K562 (cell line): ENCODE data around the gene ZNF791. TPM values are rescaled to one million over a fixed set of nuclear protein-coding genes. Genes with fewer than 3 reads are reported as not detected.

ENCODE experiments used
- ATAC-seq: fragments of 200-7000 bp; cut with Tn5 transposase; 3 replicates; pipeline ENCODE4 v1.9.1; 2020; ENCODE audit warnings: moderate library complexity
- BruUV-seq: library from RNA; stranded (reverse); fragments of 400-500 nt; replicated peaks from 2 replicates; lab custom pipeline; 2021; lab: Mats Ljungman, UMichigan
- CTCF ChIA-PET: fragments of 300-600 bp; formaldehyde crosslinking; extraction: SDS; loops from one replicate; lab custom pipeline; 2021; ENCODE audit warnings: low intra/inter-chr PET ratio; lab: Yijun Ruan, JAX
- POLR2A ChIA-PET: fragments of 300-600, 350-650 bp; sonication (Branson Sonifier 250); formaldehyde crosslinking; extraction: SDS; loops from one replicate; lab custom pipeline; 2021; ENCODE audit warnings: antibody characterized with exemption, inconsistent platforms; lab: Yijun Ruan, JAX
- DNase-seq, 4 experiments: peaks; one replicate each; pipeline versions ENCODE4 v3.0.0 to v3.0.0-alpha.2; 2011 to 2018; ENCODE audit warnings: low spot score in 3 of 4, mixed read lengths in 3 of 4; ENCODE audit errors: extremely low read depth in 1 of 4
- FAIRE-seq: peaks from 2 replicates; lab custom pipeline; 2011; peaks lifted over from hg19 to GRCh38; lab: Jason Lieb, UNC
- H2AFZ ChIP-seq: 2 replicates; pipeline ENCODE4 v1.6.0; 2011; ENCODE audit warnings: low read depth, low read length, control low read depth, inconsistent platforms
- H3K27ac ChIP-seq: fragments of 200-600 bp; 3 replicates; pipeline ENCODE4 v1.8.0; 2011; ENCODE audit warnings: low read depth, mild to moderate bottlenecking, control low read depth, inconsistent platforms, low read length, moderate library complexity, mixed read lengths; ENCODE audit errors: extremely low read depth
- H3K27me3 ChIP-seq, 2 experiments: fragments of 300-600 bp in 1 of 2; 2 replicates in 1 of 2; 3 replicates in 1 of 2; pipeline versions ENCODE4 v1.6.0 to v1.8.0; 2011; ENCODE audit warnings: inconsistent platforms in 2 of 2, low read length in 2 of 2, mild to moderate bottlenecking in 1 of 2, mixed read lengths in 1 of 2, moderate library complexity in 1 of 2; ENCODE audit not compliant: control insufficient read depth in 2 of 2, insufficient read depth in 2 of 2
- H3K36me3 ChIP-seq: fragments of 300-600 bp; 3 replicates; pipeline ENCODE4 v1.8.0; 2011; ENCODE audit warnings: mild to moderate bottlenecking, low read length, inconsistent platforms; ENCODE audit not compliant: control insufficient read depth, insufficient read depth
- H3K4me1 ChIP-seq, 2 experiments: fragments of 200-600 bp in 1 of 2; replicated peaks in 1 of 2; 2 replicates in 1 of 2; 3 replicates in 1 of 2; pipeline versions ENCODE4 v1.5.1 to v1.8.0; 2011; ENCODE audit warnings: inconsistent platforms in 2 of 2, low read length in 2 of 2, mild to moderate bottlenecking in 1 of 2, mixed read lengths in 1 of 2, moderate library complexity in 1 of 2; ENCODE audit not compliant: control insufficient read depth in 2 of 2, insufficient read depth in 2 of 2
- H3K4me2 ChIP-seq: 2 replicates; pipeline ENCODE4 v1.6.1; 2011; ENCODE audit warnings: low read length, control low read depth, inconsistent platforms, mixed read lengths; ENCODE audit not compliant: insufficient read depth
- H3K4me3 ChIP-seq: fragments of 200-600 bp; sonication (generic), shearing (Covaris generic); 2 replicates; pipeline ENCODE4 v1.5.1; 2016; ENCODE audit warnings: control low read depth, inconsistent platforms
- H3K79me2 ChIP-seq: fragments of 200-600 bp; 3 replicates; pipeline ENCODE4 v1.8.0; 2011; ENCODE audit warnings: low read length, inconsistent platforms; ENCODE audit not compliant: control insufficient read depth, insufficient read depth
- H3K9ac ChIP-seq, 2 experiments: 2 replicates each; pipeline versions ENCODE4 v1.6.0 to v1.6.1; 2011; ENCODE audit warnings: low read depth in 2 of 2, low read length in 2 of 2, control low read depth in 1 of 2, inconsistent platforms in 1 of 2, mild to moderate bottlenecking in 1 of 2, mixed read lengths in 1 of 2; ENCODE audit not compliant: insufficient read depth in 1 of 2
- H3K9me1 ChIP-seq: one replicate; pipeline ENCODE4 v1.6.0; 2011; ENCODE audit warnings: inconsistent platforms, mild to moderate bottlenecking, low read length, moderate library complexity; ENCODE audit not compliant: control insufficient read depth, insufficient read depth
- H3K9me3 ChIP-seq: replicated peaks from 2 replicates; pipeline ENCODE4 v1.5.1; 2011; ENCODE audit warnings: low read depth, low read length, inconsistent platforms; ENCODE audit not compliant: control insufficient read depth, insufficient read depth
- H4K20me1 ChIP-seq: replicated peaks from 2 replicates; pipeline ENCODE4 v1.6.1; 2011; ENCODE audit warnings: low read length, inconsistent platforms, mixed read lengths; ENCODE audit not compliant: control insufficient read depth, insufficient read depth
- KLF10 ChIP-seq: fragments of 250-450 bp; sonication (Bioruptor Pico); IDR thresholded peaks from 2 replicates; pipeline ENCODE4 v1.6.1; 2021; ENCODE audit warnings: matching md5 sums
- PHB ChIP-seq: fragments of 250-450 bp; sonication (Bioruptor Pico); IDR thresholded peaks from 2 replicates; pipeline ENCODE4 v1.5.0; 2021
- POLR2G ChIP-seq: fragments of 200-400 bp; formaldehyde crosslinking; IDR thresholded peaks from 2 replicates; pipeline ENCODE4 v1.6.1; 2017; ENCODE audit warnings: low read depth, mild to moderate bottlenecking, antibody characterized with exemption, low read length, moderate library complexity
- SRF ChIP-seq, 2 experiments: fragments of 250-450, 450-650 bp in 1 of 2; sonication (Bioruptor Pico) in 1 of 2; sonication (generic) in 1 of 2; formaldehyde crosslinking; IDR thresholded peaks; 2 replicates each; pipeline versions ENCODE4 v1.5.0 to v1.5.1; 2020 to 2022; ENCODE audit warnings: mild to moderate bottlenecking in 1 of 2, missing genetic modification reagents in 1 of 2
- ZNF121 ChIP-seq: sonication (generic); formaldehyde crosslinking; conservative IDR thresholded peaks from 2 replicates; pipeline ENCODE4 v1.8.0; 2022; ENCODE audit warnings: missing genetic modification reagents
- ZNF707 ChIP-seq: fragments of 250-450 bp; sonication (Bioruptor Pico); conservative IDR thresholded peaks from 2 replicates; pipeline ENCODE4 v1.8.0; 2022; ENCODE audit warnings: inconsistent platforms, mild to moderate bottlenecking, moderate library complexity
- WGBS: fragments of 100-300 bp; shearing (Covaris generic); methylation state at CpG from one replicate; pipeline ENCODE4 v1.1.6; 2016; ENCODE audit warnings: low coverage, mixed read lengths; ENCODE audit not compliant: insufficient coverage; ENCODE audit errors: missing lambda C conversion rate; 5-methylcytosine and 5-hydroxymethylcytosine counted together
- in situ Hi-C: fragments of 300-500 bp; cut with MboI; formaldehyde crosslinking; loops from 4 replicates; pipeline ENCODE4 v1.15.0; 2018; ENCODE audit warnings: inconsistent platforms, mixed read lengths
- intact Hi-C: fragments of 100-400 bp; cut with micrococcal nuclease; formaldehyde crosslinking; loops from 2 replicates; pipeline ENCODE4 v1.14.2; 2022
- polyA plus RNA-seq, 8 experiments: library from polyadenylated mRNA; depleted of rRNA in 4 of 8; stranded (reverse) in 5 of 8; unstranded in 3 of 8; fragments of >200 nt; fragmentation: Nextera tagmentation in 2 of 8; fragmentation: Illumina TruSeq in 1 of 8; extraction: Ambion mirVana in 2 of 8; extraction: Trizol in 1 of 8; gene quantifications; 2 replicates each; pipeline versions ENCODE4 v1.2.1 to v1.2.3, GENCODE V29; 2011 to 2014; ENCODE audit warnings: inconsistent platforms in 1 of 8, missing spikeins in 1 of 8
- total RNA-seq, 7 experiments: library from RNA; depleted of rRNA in 6 of 7; stranded (reverse); fragments of >200 nt in 6 of 7; fragmentation: Illumina TruSeq in 2 of 7; extraction: Trizol in 2 of 7; gene quantifications; 2 replicates each; pipeline versions ENCODE4 v1.2.1 to v1.2.3, GENCODE V29; 2011 to 2021; ENCODE audit warnings: low replicate concordance in 1 of 7
- TF ChIP-seq, protein P1 (sequence below): fragments of 450-650 bp; IDR thresholded peaks from 2 replicates; pipeline ENCODE4 v1.6.1; 2018; ENCODE audit warnings: mild to moderate bottlenecking, low read depth; ENCODE audit not compliant: partially characterized antibody
- TF ChIP-seq, protein P2 (sequence below): fragments of 450-650 bp; formaldehyde crosslinking; IDR thresholded peaks from 2 replicates; pipeline ENCODE4 v1.4.0; 2020; ENCODE audit warnings: mild to moderate bottlenecking, mixed read lengths

The ZNF791 gene
- total and polyA plus RNA-seq, 9 of the 15 experiments (the other 6 are each of a cell fraction or from before 2014, with no cell fraction given), result 7.8 to 22.7 (median 13.1) TPM

DNA sequence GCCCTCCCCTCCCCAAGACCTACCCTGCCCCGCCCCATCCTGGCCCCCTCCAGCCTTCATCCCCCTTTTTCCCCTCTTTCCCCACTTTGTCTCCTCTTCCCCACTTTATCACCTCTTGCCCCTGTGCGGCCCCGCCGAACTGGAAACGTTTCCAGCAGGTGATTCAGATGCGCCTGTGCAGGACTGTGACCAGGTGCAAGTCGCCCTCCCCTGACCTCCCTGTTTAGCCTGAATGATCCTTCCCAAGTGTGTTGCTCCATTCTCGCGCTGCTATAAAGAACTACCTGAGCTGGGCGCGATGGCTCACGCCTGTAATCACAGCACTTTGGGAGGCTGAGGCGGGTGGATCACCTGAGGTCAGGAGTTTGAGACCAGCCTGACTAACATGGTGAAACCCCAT is 25.9 kb downstream of the ZNF791 start (continued):
- no peak for TF ChIP-seq SRF (CRISPR knock-in tag; IDR thresholded peaks at IDR 0.05)
- TF ChIP-seq, protein P1, sequence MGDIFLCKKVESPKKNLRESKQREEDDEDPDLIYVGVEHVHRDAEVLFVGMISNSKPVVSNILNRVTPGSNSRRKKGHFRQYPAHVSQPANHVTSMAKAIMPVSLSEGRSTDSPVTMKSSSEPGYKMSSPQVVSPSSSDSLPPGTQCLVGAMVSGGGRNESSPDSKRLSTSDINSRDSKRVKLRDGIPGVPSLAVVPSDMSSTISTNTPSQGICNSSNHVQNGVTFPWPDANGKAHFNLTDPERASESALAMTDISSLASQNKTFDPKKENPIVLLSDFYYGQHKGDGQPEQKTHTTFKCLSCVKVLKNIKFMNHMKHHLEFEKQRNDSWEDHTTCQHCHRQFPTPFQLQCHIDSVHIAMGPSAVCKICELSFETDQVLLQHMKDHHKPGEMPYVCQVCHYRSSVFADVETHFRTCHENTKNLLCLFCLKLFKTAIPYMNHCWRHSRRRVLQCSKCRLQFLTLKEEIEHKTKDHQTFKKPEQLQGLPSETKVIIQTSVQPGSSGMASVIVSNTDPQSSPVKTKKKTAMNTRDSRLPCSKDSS, result no peak
- TF ChIP-seq, all 486 proteins: peak for 0

DNA sequence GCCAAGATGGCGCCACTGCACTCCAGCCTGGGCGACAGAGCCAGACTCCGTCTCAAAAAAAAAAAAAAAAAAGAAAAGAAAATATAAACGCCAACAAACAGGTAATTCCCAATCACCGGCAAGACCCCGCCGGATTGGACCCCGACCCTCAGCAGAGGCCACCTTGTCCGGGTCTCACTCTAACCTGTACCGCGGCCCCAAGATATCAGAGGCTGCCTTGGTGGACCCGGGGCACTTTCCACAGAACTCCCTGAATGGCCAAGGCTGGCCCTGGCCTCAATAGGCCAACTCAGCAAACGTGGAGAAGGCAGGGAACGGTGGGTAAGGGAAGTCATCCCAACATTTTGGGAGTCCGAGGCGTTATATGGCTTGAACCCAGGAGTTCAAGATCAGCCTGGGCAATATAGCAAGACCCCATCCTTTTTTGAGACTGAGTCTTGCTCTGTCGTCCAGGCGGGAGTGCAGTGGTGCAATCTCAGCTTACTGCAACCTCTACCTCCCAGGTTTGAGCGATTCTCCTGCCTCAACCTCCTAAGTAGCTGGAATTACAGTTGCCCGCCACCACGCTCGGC is 28.0 kb downstream of the ZNF791 start:
- CTCF ChIA-PET, result no interaction called here
- FAIRE-seq, result no peak
- H3K79me2 ChIP-seq, result no peaks in the 10 kb centered on the region
- H3K9me3 ChIP-seq, result 0 out of 2 replicates have a peak, but pooled peaks cover 6% of the 10 kb centered on the region
- no peaks in the 10 kb centered on the region for H3K36me3 ChIP-seq
- peaks cover 2 to 13% of the 10 kb centered on the region in 2 experiments; a peak in 2 of 5 replicates for H3K4me1 ChIP-seq
- H3K9me1 ChIP-seq, result no peaks in the 10 kb centered on the region
- no peak overlapping the region for H3K4me3 ChIP-seq
- no peak for ATAC-seq
- TF ChIP-seq, protein P2, sequence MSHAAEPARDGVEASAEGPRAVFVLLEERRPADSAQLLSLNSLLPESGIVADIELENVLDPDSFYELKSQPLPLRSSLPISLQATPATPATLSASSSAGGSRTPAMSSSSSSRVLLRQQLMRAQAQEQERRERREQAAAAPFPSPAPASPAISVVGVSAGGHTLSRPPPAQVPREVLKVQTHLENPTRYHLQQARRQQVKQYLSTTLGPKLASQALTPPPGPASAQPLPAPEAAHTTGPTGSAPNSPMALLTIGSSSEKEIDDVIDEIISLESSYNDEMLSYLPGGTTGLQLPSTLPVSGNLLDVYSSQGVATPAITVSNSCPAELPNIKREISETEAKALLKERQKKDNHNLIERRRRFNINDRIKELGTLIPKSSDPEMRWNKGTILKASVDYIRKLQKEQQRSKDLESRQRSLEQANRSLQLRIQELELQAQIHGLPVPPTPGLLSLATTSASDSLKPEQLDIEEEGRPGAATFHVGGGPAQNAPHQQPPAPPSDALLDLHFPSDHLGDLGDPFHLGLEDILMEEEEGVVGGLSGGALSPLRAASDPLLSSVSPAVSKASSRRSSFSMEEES (CRISPR knock-in tag), result no peak
- TF ChIP-seq ZNF121 (CRISPR knock-in tag) (peak; percentile 93), KLF10 (CRISPR knock-in tag) (no peak), PHB (no peak), POLR2G (no peak), ZNF707 (CRISPR knock-in tag) (no peak)
- POLR2A ChIA-PET, result no interaction called here
- no peak overlapping the region for H3K4me2 ChIP-seq
- 75% methylated on average over 18 of the region's 22 CpGs for WGBS
- no peaks in the 10 kb centered on the region for H4K20me1 ChIP-seq
- intact Hi-C loops, result no loop called here
- in situ Hi-C loops, result no loop called here
- H3K27ac ChIP-seq, result no peak overlapping the region
- BruUV-seq, result no TSS peak
- DNase-seq, result no peak
- no peaks in the 10 kb centered on the region for H3K27me3 ChIP-seq
- no peak overlapping the region for H3K9ac ChIP-seq
- no peak overlapping the region for H2AFZ ChIP-seq
